ENCODE measurements around the gene RIPK1.
A peak's percentile ranks its signal among the peaks of the same experiment; 100 is the strongest.
"Not testable (repeated sequence)": the region's sequence is repeated elsewhere in the genome, so short reads cannot be mapped to it uniquely, and the experiment has no call there.

RIPK1 gene

GRCh38 chr6:3072798-3073197 lies 4.5 kb downstream of the RIPK1 start:
- H3K9me3 ChIP-seq (ENCODE audit: control insufficient read depth, insufficient read depth, low read length), result no peaks in the 10 kb centered on the region
- no peaks in the 10 kb centered on the region for H3K27me3 ChIP-seq (ENCODE audit: control insufficient read depth, insufficient read depth, low read length)
- H3K4me3 ChIP-seq (ENCODE audit: low read depth, low read length), result no peak overlapping the region
- H3K9ac ChIP-seq (ENCODE audit: low read depth, low read length), result no peak overlapping the region
- peaks cover 8% of the 10 kb centered on the region for H3K36me3 ChIP-seq (ENCODE audit: control insufficient read depth, insufficient read depth, low read length)
- H3K4me1 ChIP-seq (ENCODE audit: control insufficient read depth, insufficient read depth, low read length), result peaks cover 9% of the 10 kb centered on the region

- H3K4me1 ChIP-seq (ENCODE audit: control insufficient read depth, insufficient read depth, low read length), result peaks cover 9% of the 10 kb centered on the region
- H3K36me3 ChIP-seq (ENCODE audit: control insufficient read depth, insufficient read depth, low read length), result peaks cover 14% of the 10 kb centered on the region
- H3K27me3 ChIP-seq (ENCODE audit: control insufficient read depth, insufficient read depth, low read length), result no peaks in the 10 kb centered on the region
- no peak overlapping the region for H3K9ac ChIP-seq (ENCODE audit: low read depth, low read length)
- no peak overlapping the region for H3K4me3 ChIP-seq (ENCODE audit: low read depth, low read length)
- H3K9me3 ChIP-seq (ENCODE audit: control insufficient read depth, insufficient read depth, low read length), result no peaks in the 10 kb centered on the region
Measured at GRCh38 chr6:3073382-3073781, 5.1 kb downstream of the RIPK1 start.

GRCh38 chr6:3075772-3076113 lies 7.4 kb downstream of the RIPK1 start:
- Histone ChIP-seq H3K9me3 (ENCODE audit: control insufficient read depth, insufficient read depth, low read length) (no peaks in the 10 kb centered on the region), H3K4me1 (ENCODE audit: control insufficient read depth, insufficient read depth, low read length) (peaks cover 9% of the 10 kb centered on the region), H3K27me3 (ENCODE audit: control insufficient read depth, insufficient read depth, low read length) (no peaks in the 10 kb centered on the region), H3K36me3 (ENCODE audit: control insufficient read depth, insufficient read depth, low read length) (peaks cover 17% of the 10 kb centered on the region), H3K4me3 (ENCODE audit: low read depth, low read length) (no peak overlapping the region), H3K9ac (ENCODE audit: low read depth, low read length) (peak overlapping the region; percentile 2)

- Histone ChIP-seq H3K4me3 (ENCODE audit: low read depth, low read length) (no peak overlapping the region), H3K9ac (ENCODE audit: low read depth, low read length) (no peak overlapping the region), H3K27me3 (ENCODE audit: control insufficient read depth, insufficient read depth, low read length) (no peaks in the 10 kb centered on the region), H3K36me3 (ENCODE audit: control insufficient read depth, insufficient read depth, low read length) (peaks cover 20% of the 10 kb centered on the region), H3K4me1 (ENCODE audit: control insufficient read depth, insufficient read depth, low read length) (peaks cover 9% of the 10 kb centered on the region), H3K9me3 (ENCODE audit: control insufficient read depth, insufficient read depth, low read length) (no peaks in the 10 kb centered on the region)
Measured at GRCh38 chr6:3076320-3076719, 8.0 kb downstream of the RIPK1 start.

GRCh38 chr6:3077430-3077829 lies 9.1 kb downstream of the RIPK1 start:
- H3K9me3 ChIP-seq (ENCODE audit: control insufficient read depth, insufficient read depth, low read length), result no peaks in the 10 kb centered on the region
- peaks cover 9% of the 10 kb centered on the region for H3K4me1 ChIP-seq (ENCODE audit: control insufficient read depth, insufficient read depth, low read length)
- H3K4me3 ChIP-seq (ENCODE audit: low read depth, low read length), result no peak overlapping the region
- H3K9ac ChIP-seq (ENCODE audit: low read depth, low read length), result no peak overlapping the region
- no peaks in the 10 kb centered on the region for H3K27me3 ChIP-seq (ENCODE audit: control insufficient read depth, insufficient read depth, low read length)
- H3K36me3 ChIP-seq (ENCODE audit: control insufficient read depth, insufficient read depth, low read length), result peaks cover 20% of the 10 kb centered on the region

- H3K4me3 ChIP-seq (ENCODE audit: low read depth, low read length); H3K9ac ChIP-seq (ENCODE audit: low read depth, low read length); H3K9me3 ChIP-seq (ENCODE audit: control insufficient read depth, insufficient read depth, low read length); H3K4me1 ChIP-seq (ENCODE audit: control insufficient read depth, insufficient read depth, low read length); H3K27me3 ChIP-seq (ENCODE audit: control insufficient read depth, insufficient read depth, low read length): not testable (repeated sequence)
- H3K36me3 ChIP-seq (ENCODE audit: control insufficient read depth, insufficient read depth, low read length), result peaks cover 20% of the 10 kb centered on the region
Measured at GRCh38 chr6:3078952-3079351, 10.7 kb downstream of the RIPK1 start.

GRCh38 chr6:3079682-3080081 lies 11.4 kb downstream of the RIPK1 start:
- Histone ChIP-seq H3K36me3 (ENCODE audit: control insufficient read depth, insufficient read depth, low read length) (peaks cover 20% of the 10 kb centered on the region), H3K4me1 (ENCODE audit: control insufficient read depth, insufficient read depth, low read length) (peaks cover 9% of the 10 kb centered on the region), H3K9me3 (ENCODE audit: control insufficient read depth, insufficient read depth, low read length) (no peaks in the 10 kb centered on the region), H3K27me3 (ENCODE audit: control insufficient read depth, insufficient read depth, low read length) (no peaks in the 10 kb centered on the region), H3K4me3 (ENCODE audit: low read depth, low read length) (no peak overlapping the region), H3K9ac (ENCODE audit: low read depth, low read length) (no peak overlapping the region)

- peaks cover 34% of the 10 kb centered on the region for H3K36me3 ChIP-seq (ENCODE audit: control insufficient read depth, insufficient read depth, low read length)
Measured at GRCh38 chr6:3081960-3082359, 13.7 kb downstream of the RIPK1 start.

GRCh38 chr6:3085074-3085473 lies 16.8 kb downstream of the RIPK1 start:
- Histone ChIP-seq H3K36me3 (ENCODE audit: control insufficient read depth, insufficient read depth, low read length) (peaks cover 37% of the 10 kb centered on the region), H3K27me3 (ENCODE audit: control insufficient read depth, insufficient read depth, low read length) (no peaks in the 10 kb centered on the region), H3K9me3 (ENCODE audit: control insufficient read depth, insufficient read depth, low read length) (peaks cover 38% of the 10 kb centered on the region), H3K4me3 (ENCODE audit: low read depth, low read length) (no peak overlapping the region), H3K9ac (ENCODE audit: low read depth, low read length) (no peak overlapping the region), H3K4me1 (ENCODE audit: control insufficient read depth, insufficient read depth, low read length) (no peaks in the 10 kb centered on the region)

More at GRCh38 chr6:3081960-3082359, 13.7 kb downstream of the RIPK1 start:
- no peaks in the 10 kb centered on the region for H3K4me1 ChIP-seq (ENCODE audit: control insufficient read depth, insufficient read depth, low read length)
- no peak overlapping the region for H3K9ac ChIP-seq (ENCODE audit: low read depth, low read length)
- no peak overlapping the region for H3K4me3 ChIP-seq (ENCODE audit: low read depth, low read length)
- no peaks in the 10 kb centered on the region for H3K27me3 ChIP-seq (ENCODE audit: control insufficient read depth, insufficient read depth, low read length)
- H3K9me3 ChIP-seq (ENCODE audit: control insufficient read depth, insufficient read depth, low read length), result peaks cover 15% of the 10 kb centered on the region

- Histone ChIP-seq H3K27me3 (ENCODE audit: control insufficient read depth, insufficient read depth, low read length) (no peaks in the 10 kb centered on the region), H3K4me1 (ENCODE audit: control insufficient read depth, insufficient read depth, low read length) (no peaks in the 10 kb centered on the region), H3K9me3 (ENCODE audit: control insufficient read depth, insufficient read depth, low read length) (peaks cover 44% of the 10 kb centered on the region), H3K4me3 (ENCODE audit: low read depth, low read length) (no peak overlapping the region), H3K36me3 (ENCODE audit: control insufficient read depth, insufficient read depth, low read length) (peaks cover 35% of the 10 kb centered on the region), H3K9ac (ENCODE audit: low read depth, low read length) (no peak overlapping the region)
Measured at GRCh38 chr6:3086282-3086946, 18.1 kb downstream of the RIPK1 start.

- peaks cover 35% of the 10 kb centered on the region for H3K36me3 ChIP-seq (ENCODE audit: control insufficient read depth, insufficient read depth, low read length)
- H3K27me3 ChIP-seq (ENCODE audit: control insufficient read depth, insufficient read depth, low read length), result no peaks in the 10 kb centered on the region
- H3K9me3 ChIP-seq (ENCODE audit: control insufficient read depth, insufficient read depth, low read length), result peaks cover 44% of the 10 kb centered on the region
- H3K4me3 ChIP-seq (ENCODE audit: low read depth, low read length), result peak overlapping the region; percentile 11
- H3K4me1 ChIP-seq (ENCODE audit: control insufficient read depth, insufficient read depth, low read length), result no peaks in the 10 kb centered on the region
- no peak overlapping the region for H3K9ac ChIP-seq (ENCODE audit: low read depth, low read length)
Measured at GRCh38 chr6:3088446-3088845, 20.2 kb downstream of the RIPK1 start.

- peaks cover 45% of the 10 kb centered on the region for H3K9me3 ChIP-seq (ENCODE audit: control insufficient read depth, insufficient read depth, low read length)
- no peak overlapping the region for H3K9ac ChIP-seq (ENCODE audit: low read depth, low read length)
- no peaks in the 10 kb centered on the region for H3K27me3 ChIP-seq (ENCODE audit: control insufficient read depth, insufficient read depth, low read length)
- H3K4me1 ChIP-seq (ENCODE audit: control insufficient read depth, insufficient read depth, low read length), result no peaks in the 10 kb centered on the region
- H3K4me3 ChIP-seq (ENCODE audit: low read depth, low read length), result no peak overlapping the region
- peaks cover 35% of the 10 kb centered on the region for H3K36me3 ChIP-seq (ENCODE audit: control insufficient read depth, insufficient read depth, low read length)
Measured at GRCh38 chr6:3088968-3089367, 20.7 kb downstream of the RIPK1 start.
